ENCODE results near the gene FBH1.

FBH1 gene

DNA sequence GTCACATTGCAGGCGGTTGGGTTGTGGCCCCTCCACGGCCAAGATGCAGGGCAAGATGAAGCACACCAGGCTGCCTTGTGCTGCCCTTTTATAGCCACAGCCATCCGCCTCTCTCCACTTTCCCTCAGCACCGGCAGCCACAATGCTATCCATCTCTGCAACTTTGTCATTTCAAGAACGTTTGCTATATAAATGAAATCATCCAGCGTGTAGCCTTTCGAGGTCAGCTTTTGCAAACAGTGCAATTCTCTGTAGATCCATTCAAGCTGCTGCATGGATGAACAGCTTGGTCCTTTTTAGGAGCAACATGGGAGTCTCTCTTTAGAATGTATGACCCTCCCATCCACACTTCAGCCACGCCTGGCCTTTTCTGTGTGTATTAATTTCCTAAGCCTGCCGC lies 93.7 kb downstream of the FBH1 start:
- no peak for DNase-seq

- no peak for DNase-seq
Observed at GRCh38 chr10:5985029-5985428, 95.0 kb downstream of the FBH1 start.
